NCI-H187 (cell line): ENCODE results near the gene SFRP2.

Source experiments
- DNase-seq, 2 experiments: peaks; one replicate each; lab custom pipeline; 2025; lab: John Stamatoyannopoulos, UW

Gene SFRP2, protein sequence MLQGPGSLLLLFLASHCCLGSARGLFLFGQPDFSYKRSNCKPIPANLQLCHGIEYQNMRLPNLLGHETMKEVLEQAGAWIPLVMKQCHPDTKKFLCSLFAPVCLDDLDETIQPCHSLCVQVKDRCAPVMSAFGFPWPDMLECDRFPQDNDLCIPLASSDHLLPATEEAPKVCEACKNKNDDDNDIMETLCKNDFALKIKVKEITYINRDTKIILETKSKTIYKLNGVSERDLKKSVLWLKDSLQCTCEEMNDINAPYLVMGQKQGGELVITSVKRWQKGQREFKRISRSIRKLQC

DNA sequence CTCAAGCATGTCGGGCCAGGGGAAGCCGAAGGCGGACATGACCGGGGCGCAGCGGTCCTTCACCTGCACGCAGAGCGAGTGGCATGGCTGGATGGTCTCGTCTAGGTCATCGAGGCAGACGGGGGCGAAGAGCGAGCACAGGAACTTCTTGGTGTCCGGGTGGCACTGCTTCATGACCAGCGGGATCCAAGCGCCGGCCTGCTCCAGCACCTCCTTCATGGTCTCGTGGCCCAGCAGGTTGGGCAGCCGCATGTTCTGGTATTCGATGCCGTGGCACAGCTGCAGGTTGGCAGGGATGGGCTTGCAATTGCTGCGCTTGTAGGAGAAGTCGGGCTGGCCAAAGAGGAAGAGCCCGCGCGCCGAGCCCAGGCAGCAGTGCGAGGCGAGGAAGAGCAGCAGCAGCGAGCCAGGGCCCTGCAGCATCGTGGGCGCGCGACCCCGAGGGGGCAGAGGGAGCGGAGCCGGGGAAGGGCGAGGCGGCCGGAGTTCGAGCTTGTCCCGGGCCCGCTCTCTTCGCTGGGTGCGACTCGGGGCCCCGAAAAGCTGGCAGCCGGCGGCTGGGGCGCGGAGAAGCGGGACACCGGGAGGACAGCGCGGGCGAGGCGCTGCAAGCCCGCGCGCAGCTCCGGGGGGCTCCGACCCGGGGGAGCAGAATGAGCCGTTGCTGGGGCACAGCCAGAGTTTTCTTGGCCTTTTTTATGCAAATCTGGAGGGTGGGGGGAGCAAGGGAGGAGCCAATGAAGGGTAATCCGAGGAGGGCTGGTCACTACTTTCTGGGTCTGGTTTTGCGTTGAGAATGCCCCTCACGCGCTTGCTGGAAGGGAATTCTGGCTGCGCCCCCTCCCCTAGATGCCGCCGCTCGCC, at the start of gene SFRP2:
SFRP2 (minus strand) TSS at position 671 of the 864 bp plus-strand sequence; CDS start at position 423, 248 bp downstream.
- no peak for DNase-seq

DNA sequence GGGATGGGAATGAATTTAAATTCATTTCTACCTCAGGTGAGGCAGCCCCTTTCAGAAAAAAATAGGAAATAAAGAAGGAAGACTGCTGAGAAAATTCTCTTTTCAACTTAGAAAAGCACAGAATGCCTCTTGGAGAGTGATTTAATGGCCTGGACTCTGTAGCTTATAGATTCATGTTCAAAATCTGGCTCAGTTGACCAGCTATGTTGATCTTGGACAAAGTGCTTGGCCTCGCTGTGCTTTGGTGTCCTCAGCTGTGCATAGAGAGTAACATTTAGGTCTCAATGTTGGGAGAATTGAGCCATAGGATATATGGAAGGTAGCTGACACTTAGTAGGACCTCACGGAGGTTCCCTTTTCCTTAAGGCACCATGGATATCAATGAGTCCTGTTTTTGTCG, 49.7 kb upstream of the SFRP2 start:
- no peak for DNase-seq

DNA sequence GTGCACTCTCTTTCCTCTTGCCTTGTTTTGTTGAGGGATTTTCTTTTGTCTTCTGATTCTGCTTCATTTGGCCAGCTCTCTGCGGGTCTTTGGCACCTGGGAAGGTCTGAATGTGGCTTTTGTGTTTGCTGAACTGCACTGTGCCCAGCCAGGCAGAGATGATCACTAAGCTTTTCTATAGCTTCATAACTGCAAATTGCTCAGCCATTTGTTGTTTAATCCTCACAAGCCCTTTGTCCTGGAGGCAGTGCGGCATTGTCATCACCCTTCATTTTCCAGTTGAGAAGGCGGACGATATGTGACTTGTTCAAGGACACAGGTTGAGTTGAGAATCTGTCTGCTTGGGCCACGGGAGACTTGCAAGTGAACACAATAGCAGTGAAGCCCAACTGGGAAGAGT, 46.0 kb upstream of the SFRP2 start:
- DNase-seq = no peak

DNA sequence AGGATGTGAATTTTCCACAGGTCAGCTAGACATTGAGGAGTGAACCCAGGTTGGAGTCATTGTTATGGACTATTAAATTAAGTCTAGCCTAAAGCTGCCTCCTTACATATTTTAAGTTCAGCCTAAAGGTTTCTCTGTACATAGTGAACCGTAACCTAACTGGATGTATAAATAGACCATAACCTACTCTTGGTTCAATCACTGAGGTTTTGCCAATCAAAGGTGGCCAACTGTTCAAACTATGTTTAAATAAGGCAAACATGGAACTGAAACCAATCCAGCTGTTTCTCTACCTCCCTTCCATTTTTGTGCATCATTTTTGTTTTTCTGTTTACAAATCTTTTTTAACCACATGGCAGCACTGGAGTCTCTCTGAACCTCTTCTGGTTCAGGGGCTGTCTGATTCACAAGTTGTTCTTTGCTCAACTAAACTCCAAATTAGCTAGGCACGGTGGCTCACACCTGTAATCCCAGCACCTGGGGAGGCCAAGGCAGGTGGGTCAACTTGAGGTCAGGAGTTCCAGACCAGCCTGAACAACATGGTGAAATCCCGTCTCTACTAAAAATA, 43.9 kb upstream of the SFRP2 start:
- no peak for DNase-seq

DNA sequence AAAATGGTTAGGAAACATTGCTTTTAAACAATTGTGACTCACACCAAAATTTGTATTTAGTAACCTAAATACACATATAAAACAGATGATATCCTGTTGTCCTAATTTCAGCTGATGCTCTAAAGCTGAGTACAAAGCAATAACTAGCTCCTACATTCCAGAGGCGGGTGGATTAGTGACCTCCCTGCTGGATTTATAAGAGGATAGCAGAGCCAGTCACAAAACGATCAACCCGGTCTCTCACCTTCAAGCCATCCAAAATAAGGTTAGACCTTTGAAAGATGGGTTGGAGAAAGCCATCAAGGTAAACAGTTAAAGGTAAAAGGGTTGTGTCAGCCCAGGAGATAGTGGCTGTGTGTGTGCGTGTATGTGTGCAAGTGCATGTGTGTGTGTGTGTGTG, 43.2 kb upstream of the SFRP2 start:
- no peak for DNase-seq

DNA sequence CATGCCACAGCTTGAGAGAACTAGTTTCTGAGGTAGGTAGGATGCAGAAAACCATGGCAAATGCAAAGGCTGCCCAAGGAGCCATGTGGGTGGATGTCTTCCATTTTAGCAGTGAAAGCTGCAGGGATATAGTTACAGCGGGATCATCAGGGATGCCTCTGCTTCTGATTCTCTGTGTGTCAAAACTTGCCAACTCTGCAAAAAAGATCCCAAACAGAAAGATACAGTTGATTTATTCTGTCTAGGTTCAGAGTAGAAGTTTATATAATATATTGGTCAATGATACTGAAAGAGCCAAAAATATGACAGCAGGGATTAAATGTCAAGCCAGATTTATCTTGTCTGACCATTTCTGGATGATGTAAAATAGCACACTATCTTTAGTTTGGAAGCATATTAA, 42.4 kb upstream of the SFRP2 start:
- no peak for DNase-seq

DNA sequence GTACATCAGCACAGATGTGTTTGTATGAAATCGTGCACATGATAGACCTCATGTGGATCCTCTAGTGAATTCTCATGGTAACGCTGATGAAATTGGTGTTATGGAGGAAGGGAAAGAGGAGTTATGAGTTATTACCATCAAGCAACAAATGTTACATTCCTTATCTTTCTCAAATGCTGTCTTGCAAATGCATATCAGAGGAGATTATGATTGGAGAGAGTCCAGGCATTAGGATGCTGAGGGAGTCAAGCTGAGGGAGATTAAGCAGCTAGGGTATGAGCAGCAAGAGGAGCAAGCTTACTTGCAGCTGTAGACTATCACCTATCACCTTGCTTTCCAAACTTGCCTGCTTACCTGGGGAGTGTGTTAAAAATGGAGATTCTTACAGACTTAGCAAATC, 36.8 kb upstream of the SFRP2 start:
- no peak for DNase-seq

DNA sequence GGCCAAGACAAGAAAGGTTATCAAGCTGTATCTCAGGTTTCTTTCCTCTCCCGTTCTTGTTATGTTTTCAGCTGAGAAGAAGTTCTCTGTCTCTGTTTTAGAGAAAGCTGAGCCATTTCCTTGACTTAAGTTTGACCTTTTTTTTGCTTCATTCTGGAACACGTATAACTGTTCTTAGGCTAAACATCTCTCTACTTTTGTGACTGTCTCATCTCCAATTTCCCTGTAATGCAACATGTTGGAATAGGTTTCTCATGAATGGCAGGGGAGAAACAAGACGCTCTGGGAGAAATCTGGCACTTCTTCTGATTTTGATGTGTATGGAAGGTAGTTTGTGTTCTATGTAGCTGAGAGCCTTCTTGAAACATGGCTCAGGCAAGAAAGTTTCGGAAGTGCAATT, 36.2 kb upstream of the SFRP2 start:
- DNase-seq = no peak

DNA sequence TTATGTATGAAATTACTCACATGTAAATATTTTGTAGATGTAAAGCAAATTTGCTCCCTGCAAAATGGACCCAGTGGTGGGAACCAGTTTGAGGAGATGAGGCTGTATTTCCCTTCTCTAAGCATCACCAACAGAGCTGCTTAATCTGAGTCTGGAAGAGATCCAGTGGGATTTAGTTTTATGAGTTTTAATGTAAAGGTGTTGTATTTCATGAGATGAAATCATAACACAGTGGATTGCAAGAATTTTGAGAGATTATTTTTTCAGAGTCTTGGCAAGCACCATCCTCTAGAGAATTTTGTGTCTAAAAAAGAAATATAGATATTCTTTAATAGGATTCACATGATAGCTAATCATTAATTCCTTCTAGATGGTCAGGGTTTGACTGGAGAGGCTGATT, 35.6 kb upstream of the SFRP2 start:
- no peak for DNase-seq

DNA sequence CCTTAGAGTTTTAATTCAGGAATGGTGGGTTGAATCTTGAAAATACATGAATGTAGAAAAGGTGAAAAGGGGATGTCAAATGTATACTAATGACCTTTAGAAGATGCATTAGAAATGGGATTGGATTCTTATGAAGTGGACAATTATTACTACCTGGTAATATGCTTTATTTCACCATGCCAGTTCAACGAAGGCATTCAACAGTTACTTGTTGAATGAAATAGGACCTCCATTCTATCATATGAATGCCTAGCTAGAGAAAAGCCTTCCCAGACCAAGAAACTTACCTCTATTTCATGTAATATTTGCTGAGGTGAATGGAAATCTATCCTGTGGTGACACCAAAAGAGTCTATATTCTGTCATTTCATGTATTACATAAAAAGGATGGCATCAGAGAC, 34.6 kb upstream of the SFRP2 start:
- no peak for DNase-seq

DNA sequence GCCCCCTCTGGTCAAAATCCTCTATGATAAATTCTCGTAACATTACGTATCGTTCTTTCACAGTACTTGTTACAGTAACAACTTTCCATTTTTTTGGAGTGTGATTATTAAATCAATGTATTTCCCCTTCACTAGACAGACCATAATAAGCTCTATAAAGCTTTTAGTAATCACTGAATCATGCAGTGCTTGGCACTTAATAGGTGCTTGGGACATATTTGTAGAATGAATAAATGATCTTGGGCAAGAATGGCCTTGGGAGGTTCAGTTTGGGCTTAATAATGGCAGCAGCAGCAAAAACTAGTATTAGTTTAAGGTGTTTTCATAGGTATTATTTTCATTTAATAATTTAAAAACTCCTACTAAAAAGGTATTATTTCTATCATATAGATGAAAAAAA, 33.4 kb upstream of the SFRP2 start:
- no peak for DNase-seq

DNA sequence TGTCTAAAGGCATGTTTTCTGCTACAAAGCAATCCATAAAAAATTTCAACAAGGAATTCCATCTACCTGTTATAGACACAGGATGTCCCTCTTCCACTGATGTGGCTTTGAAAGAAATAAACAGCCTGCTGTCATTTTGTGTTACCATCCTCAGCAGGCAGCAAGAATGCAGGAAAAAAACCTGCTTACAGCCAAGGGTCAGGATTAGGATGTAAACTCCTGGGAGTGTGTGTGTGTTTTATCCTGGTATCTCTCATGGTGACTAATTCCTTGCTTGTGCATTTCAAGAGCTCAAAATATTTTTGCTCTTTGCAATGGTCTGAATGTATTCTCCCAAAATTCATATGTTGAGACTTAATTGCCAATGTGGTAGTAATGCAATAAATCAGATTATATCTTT, 28.6 kb upstream of the SFRP2 start:
- no peak for DNase-seq

DNA sequence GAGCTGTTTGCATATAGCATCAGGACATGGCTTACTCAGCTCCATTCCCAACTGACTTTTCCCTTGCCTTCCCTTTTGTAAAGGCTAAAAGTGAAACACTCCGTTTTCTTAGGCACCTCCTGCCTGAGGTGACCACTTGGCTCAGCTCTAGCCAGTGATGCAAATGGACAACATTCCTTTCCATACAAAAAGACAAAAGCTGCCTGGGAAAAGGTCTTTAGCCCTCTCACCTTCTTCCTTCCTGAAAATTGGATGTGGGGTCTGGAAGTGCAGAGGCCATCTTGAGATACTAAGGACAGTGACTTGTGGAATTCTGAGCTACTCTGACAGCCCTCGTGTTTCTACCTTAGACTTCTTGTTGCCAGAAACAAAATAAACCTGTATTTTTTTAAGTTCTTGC, 27.7 kb upstream of the SFRP2 start:
- no peak for DNase-seq

DNA sequence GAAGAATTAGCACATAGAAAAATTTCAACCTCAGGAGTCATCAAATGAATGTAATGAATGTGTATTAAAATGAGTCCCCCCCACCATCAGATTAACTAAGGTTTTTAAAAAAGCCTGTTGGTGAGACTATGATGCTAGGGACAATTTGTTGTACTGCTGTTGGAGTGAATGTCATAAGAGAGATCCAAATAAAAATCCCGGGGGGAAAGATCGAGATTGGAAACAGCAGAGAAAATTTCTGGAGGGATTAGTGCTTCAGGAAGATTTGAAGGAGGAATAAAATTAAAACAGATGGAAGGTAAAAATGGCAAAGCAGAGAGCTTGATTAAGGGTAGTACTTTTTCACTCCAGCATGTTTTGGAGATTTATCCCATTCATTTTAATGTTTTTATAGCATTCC, 25.9 kb upstream of the SFRP2 start:
- DNase-seq = no peak

DNA sequence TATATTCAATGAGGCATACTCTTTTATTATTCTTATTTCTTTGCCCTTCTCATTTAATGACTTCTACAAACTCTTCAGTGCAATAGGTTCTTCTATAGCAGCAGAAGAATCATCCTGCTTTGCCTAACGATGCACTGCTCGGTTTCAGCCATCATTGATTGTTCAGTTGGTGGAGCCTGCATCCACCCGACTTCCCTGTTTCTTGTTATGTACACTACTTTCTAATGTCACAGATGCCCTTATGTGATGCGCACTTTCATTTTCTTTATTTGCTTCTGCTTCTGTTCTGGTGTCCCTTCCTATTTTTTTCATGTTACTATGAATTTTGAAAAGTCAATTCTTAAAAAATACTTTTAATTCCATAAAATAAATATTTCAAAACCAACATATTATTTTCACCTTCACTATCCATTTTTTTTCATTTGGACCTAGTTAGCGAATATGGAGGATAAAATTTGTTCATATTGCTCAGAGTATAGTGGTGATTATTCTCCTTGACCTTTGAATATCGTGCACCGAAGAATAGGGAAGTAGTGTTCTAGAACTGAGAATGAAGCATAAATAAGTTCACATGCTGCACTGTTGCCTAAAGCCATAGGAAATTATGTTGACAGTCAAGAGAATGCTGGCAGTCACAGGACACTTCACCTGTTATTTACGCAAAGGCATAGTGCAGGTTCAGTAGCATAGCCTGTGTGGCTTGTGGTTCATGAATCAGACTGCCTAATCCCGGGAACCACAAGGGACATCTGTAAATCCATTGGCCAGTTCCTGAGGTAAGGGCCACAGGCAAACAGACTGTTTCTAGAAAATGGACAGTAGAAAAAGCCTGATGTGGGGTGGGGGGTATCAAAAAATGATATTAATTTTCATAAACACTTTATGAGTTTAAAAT, 21.3 kb upstream of the SFRP2 start:
- DNase-seq = no peak

DNA sequence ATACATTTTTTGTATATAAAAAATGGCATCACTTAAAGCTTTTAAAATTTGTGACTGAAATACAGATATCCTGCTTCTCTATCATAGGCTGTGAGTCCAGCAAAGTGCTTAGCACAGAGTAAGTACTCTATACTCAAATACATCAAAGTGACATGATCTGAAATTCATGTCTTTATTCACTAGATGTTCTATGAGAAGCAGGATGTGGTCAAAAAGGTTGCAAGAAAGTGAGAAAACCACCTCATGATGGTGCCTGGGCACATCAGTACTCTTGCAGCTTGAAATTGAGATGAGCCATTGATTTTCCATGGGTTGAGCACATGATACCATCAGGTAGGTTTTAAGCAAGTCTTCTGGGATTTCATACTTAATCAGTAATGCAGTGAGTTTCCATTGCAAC, 20.4 kb upstream of the SFRP2 start:
- no peak for DNase-seq

DNA sequence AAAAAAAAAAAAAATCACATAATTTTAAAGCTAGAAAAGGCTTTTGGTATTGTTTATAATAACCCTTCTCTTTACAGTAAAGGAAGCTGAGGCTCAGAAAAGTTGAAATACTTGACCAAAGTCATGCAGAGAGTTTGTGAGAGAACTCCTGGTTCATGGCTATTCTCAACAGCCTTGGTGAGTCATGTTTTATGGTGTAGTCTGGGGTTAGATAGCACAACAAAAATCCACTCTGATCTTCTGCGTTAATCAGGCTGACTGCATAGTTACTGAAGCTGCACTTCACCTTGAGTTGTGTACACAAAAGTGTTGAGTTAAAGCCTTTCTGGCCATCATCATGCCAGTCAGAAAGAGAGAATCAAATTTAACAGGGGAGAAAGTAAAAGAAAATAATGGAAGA, 19.3 kb upstream of the SFRP2 start:
- DNase-seq = no peak

DNA sequence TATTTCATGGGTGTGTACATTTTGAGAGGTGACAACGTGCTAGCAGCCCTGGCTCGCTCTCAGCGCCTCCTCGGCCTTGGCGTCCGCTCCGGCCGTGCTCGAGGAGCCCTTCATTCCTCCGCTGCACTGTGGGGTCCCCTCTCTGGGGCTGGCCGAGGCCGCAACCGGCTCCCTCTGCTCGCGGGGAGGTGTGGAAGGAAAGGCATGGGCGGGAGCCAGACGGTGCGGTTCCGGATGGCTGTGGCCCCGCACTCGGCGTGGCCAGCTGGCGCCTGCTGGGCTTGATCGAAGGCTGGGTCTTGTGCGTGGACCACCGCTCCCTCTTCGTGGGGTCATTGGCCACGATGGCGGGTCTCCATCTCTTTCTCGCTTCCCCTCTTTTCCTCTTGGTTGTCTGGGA, 17.2 kb upstream of the SFRP2 start:
- no peak for DNase-seq

DNA sequence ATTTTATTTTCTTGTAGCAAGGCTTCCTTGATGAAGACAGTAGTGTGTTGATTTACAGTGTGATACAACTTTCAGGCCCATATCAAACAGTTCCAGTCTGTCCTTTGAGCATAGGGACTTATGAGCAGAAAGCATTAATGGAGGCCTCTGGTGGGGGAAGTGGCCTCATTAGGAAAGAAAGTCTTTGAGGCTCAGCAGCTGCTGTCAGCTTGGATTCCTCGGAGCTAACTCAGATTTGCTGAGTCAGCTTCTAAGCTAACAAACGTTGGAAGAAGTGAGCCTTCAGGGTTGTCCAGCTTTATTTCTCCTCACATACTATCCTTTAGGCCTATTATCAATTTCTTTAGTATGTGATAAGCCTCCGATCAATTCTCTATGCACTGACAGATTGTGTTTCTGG, 15.8 kb upstream of the SFRP2 start:
- DNase-seq = no peak

DNA sequence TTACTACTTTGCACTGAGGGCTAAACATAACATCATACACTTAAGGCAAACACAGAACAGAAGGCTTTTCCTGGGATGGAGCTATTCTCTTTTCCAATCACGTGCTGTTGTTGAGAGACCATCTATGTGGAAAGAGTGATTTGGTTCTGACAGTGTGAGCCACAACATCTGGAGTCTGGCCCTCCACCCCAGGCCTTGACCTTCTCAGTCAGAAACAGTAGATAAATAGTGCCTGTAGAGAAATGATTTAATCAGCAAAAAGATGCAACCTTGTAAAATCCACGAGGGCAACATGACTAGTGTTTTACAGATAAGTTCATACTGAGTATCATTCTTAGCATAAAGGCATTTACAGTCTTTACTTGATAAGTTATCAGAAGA, 10.8 kb upstream of the SFRP2 start:
- DNase-seq = no peak

DNA sequence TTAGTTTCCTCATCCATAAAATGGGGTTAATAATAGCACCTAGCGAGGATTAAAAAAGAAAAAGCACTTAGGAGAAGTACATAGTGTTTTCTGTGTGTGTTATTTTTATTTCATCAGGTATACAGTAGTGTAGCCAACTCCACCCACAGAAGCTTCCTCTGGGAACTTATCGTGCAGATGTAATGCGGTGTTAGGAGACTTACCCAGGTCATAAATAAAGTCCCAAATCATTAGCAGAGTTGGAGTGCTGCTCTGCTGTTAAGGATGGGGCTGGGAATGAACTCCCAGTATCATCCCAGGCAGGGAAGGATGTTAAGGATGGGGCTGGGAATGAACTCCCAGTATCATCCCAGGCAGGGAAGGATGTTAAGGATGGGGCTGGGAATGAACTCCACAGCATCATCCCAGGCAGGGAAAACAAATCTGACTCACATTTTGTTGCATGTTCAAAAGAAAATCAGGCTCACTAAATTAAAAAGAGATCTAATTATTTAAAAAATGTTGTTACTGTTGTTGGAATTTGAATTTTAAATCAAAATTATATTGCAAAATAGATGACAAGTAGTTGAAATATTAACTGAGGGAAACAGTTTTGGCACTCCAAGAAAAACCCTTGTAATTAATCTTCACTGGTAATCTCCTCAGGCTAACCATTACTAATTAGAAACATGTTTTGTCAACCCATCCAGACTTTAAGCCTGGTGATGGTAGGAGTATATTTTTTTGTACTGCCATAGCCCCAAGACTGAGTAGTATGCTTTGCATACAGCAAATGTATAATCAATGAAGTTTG, 10.2 kb upstream of the SFRP2 start:
- no peak for DNase-seq

DNA sequence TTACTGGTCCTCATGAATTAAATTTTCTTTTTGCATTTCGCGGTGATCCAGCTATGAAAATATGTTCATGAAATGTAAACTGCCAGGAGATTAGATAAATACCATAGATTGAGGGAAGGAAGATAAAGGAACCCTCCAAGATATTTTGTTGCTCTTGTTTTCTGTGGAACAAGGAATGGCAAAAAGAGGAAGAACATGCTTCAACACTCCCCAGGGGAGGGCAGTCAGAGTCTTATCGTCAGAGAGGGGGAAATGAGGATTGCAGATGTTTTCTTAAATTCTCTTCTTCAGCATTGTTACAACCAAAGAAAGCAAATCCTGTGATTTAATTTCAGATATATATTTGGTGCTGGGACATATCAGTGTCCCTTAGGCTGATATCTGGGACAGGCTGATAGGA, 9.5 kb upstream of the SFRP2 start:
- no peak for DNase-seq
